Measurements from ENCODE around the gene BEST2. TPM values are rescaled to one million over a fixed set of nuclear protein-coding genes. Genes with fewer than 3 reads are reported as not detected.

BEST2 gene
- total RNA-seq, 1 donor from 2014 or later = not detected

Small RNA genes within 50 kb of the gene (microRNA-seq; reads per million reads assigned to microRNA genes)
- gene MIR5684 = not detected

Other genes with a start within 250 kb of the BEST2 start
- gene ZNF564, start 200.3 kb upstream of the BEST2 start, total RNA-seq = 9.3 TPM
- gene ZNF490, start 141.0 kb upstream of the BEST2 start, total RNA-seq = 5.1 TPM
- gene ZNF791, start 140.9 kb upstream of the BEST2 start, total RNA-seq = 14.8 TPM
- gene MAN2B1, start 85.0 kb upstream of the BEST2 start, total RNA-seq = 20.6 TPM
- 10.0 TPM for gene WDR83, start 85.0 kb upstream of the BEST2 start, total RNA-seq
- 49.0 TPM for gene DHPS, start 69.9 kb upstream of the BEST2 start, total RNA-seq
- not detected for gene GNG14, start 63.8 kb upstream of the BEST2 start, total RNA-seq
- gene FBXW9, start 55.2 kb upstream of the BEST2 start, total RNA-seq = 2.2 TPM
- 50.4 TPM for gene TNPO2, start 27.9 kb upstream of the BEST2 start, total RNA-seq
- gene TRIR, start 17.1 kb upstream of the BEST2 start, total RNA-seq = 111 TPM
- 58.4 TPM for gene GET3, start 14.3 kb upstream of the BEST2 start, total RNA-seq
- 101 TPM for gene HOOK2, start 23.8 kb downstream of the BEST2 start, total RNA-seq
- gene JUNB, start 39.7 kb downstream of the BEST2 start, total RNA-seq = 97.7 TPM
- 595 TPM for gene PRDX2, start 50.0 kb downstream of the BEST2 start, total RNA-seq
- 0.94 TPM for gene THSD8, start 50.3 kb downstream of the BEST2 start, total RNA-seq
- gene RNASEH2A, start 54.8 kb downstream of the BEST2 start, total RNA-seq = 4.4 TPM
- not detected for gene RTBDN, start 82.8 kb downstream of the BEST2 start, total RNA-seq
- gene MAST1, start 86.7 kb downstream of the BEST2 start, total RNA-seq = 0.65 TPM
- gene DNASE2, start 129.7 kb downstream of the BEST2 start, total RNA-seq = 21.3 TPM
- gene KLF1, start 135.4 kb downstream of the BEST2 start, total RNA-seq = 0.38 TPM
- gene GCDH, start 139.4 kb downstream of the BEST2 start, total RNA-seq = 33.2 TPM
- not detected for gene SYCE2, start 167.5 kb downstream of the BEST2 start, total RNA-seq
- gene FARSA, start 181.9 kb downstream of the BEST2 start, total RNA-seq = 36.3 TPM
- 412 TPM for gene CALR, start 186.8 kb downstream of the BEST2 start, total RNA-seq
- gene RAD23A, start 194.1 kb downstream of the BEST2 start, total RNA-seq = 143 TPM
- 23.5 TPM for gene GADD45GIP1, start 205.4 kb downstream of the BEST2 start, total RNA-seq
- 11.4 TPM for gene DAND5, start 217.8 kb downstream of the BEST2 start, total RNA-seq
- 123 TPM for gene NFIX, start 243.7 kb downstream of the BEST2 start, total RNA-seq